H9 (cell line): ENCODE results near the gene HYAL1. TPM values are rescaled to one million over a fixed set of nuclear protein-coding genes. Genes with fewer than 3 reads are reported as not detected.

ENCODE experiments used
- DNase-seq: peaks from one replicate; pipeline ENCODE4 v3.0.0-alpha.2; 2017
- H2AFZ ChIP-seq: one replicate; pipeline ENCODE4 v1.6.1; 2013; ENCODE audit warnings: mild to moderate bottlenecking, low read length, control low read depth, moderate library complexity
- H2AK5ac ChIP-seq: 2 replicates; pipeline ENCODE4 v1.6.1; 2013; ENCODE audit warnings: low read length, control low read depth, mixed read lengths; ENCODE audit not compliant: insufficient read length
- H2BK120ac ChIP-seq: one replicate; pipeline ENCODE4 v1.6.1; 2013; ENCODE audit warnings: low read depth, mild to moderate bottlenecking, low read length, control low read depth, inconsistent platforms; ENCODE audit not compliant: poor library complexity, severe bottlenecking
- H2BK12ac ChIP-seq: 2 replicates; pipeline ENCODE4 v1.6.1; 2013; ENCODE audit warnings: low read length, control low read depth, mixed read lengths, low read depth; ENCODE audit not compliant: insufficient read length
- H2BK15ac ChIP-seq: 2 replicates; pipeline ENCODE4 v1.6.1; 2013; ENCODE audit warnings: low read depth, low read length, control low read depth
- H2BK20ac ChIP-seq: one replicate; pipeline ENCODE4 v1.6.1; 2013; ENCODE audit warnings: low read depth, mild to moderate bottlenecking, low read length, control low read depth, inconsistent platforms; ENCODE audit not compliant: poor library complexity, severe bottlenecking
- H2BK5ac ChIP-seq: 2 replicates; pipeline ENCODE4 v1.6.1; 2013; ENCODE audit warnings: low read length, control low read depth, mixed read lengths; ENCODE audit not compliant: insufficient read length
- H3K14ac ChIP-seq: 2 replicates; pipeline ENCODE4 v1.6.1; 2013; ENCODE audit warnings: low read length, control low read depth; ENCODE audit not compliant: insufficient read depth
- H3K18ac ChIP-seq: 2 replicates; pipeline ENCODE4 v1.6.1; 2013; ENCODE audit warnings: low read depth, mild to moderate bottlenecking, mixed read lengths, low read length, control low read depth; ENCODE audit not compliant: insufficient read length
- H3K23ac ChIP-seq: 2 replicates; pipeline ENCODE4 v1.6.1; 2013; ENCODE audit warnings: low read length, control low read depth, mixed read lengths, low read depth; ENCODE audit not compliant: insufficient read length
- H3K23me2 ChIP-seq: 2 replicates; pipeline ENCODE4 v1.6.1; 2013; ENCODE audit warnings: low read depth, mild to moderate bottlenecking, mixed read lengths, low read length, control low read depth; ENCODE audit not compliant: insufficient read length, poor library complexity, severe bottlenecking
- H3K27ac ChIP-seq: 2 replicates; pipeline ENCODE4 v1.5.1; 2013; ENCODE audit warnings: low read length, control low read depth, mixed read lengths, low read depth; ENCODE audit not compliant: insufficient read length
- H3K27me3 ChIP-seq: 2 replicates; pipeline ENCODE4 v1.6.1; 2013; ENCODE audit warnings: low read length, control low read depth, inconsistent platforms; ENCODE audit not compliant: insufficient read depth
- H3K4ac ChIP-seq: 2 replicates; pipeline ENCODE4 v1.6.1; 2013; ENCODE audit warnings: low read depth, mild to moderate bottlenecking, control low read depth, inconsistent platforms, low read length, moderate library complexity
- H3K4me1 ChIP-seq: 2 replicates; pipeline ENCODE4 v1.6.1; 2013; ENCODE audit warnings: low read length, control low read depth, inconsistent platforms; ENCODE audit not compliant: insufficient read depth
- H3K4me2 ChIP-seq: 2 replicates; pipeline ENCODE4 v1.6.1; 2013; ENCODE audit warnings: low read length, control low read depth, mixed read lengths; ENCODE audit not compliant: insufficient read length, insufficient read depth
- H3K56ac ChIP-seq: 2 replicates; pipeline ENCODE4 v1.6.1; 2013; ENCODE audit warnings: low read depth, mild to moderate bottlenecking, mixed read lengths, low read length, control low read depth; ENCODE audit not compliant: insufficient read length
- H3K79me1 ChIP-seq: 2 replicates; pipeline ENCODE4 v1.6.1; 2013; ENCODE audit warnings: low read depth, mild to moderate bottlenecking, moderate library complexity, low read length, control low read depth, inconsistent platforms; ENCODE audit not compliant: insufficient read depth, poor library complexity, severe bottlenecking
- H3K79me2 ChIP-seq: 2 replicates; pipeline ENCODE4 v1.6.1; 2013; ENCODE audit warnings: low read length, control low read depth, inconsistent platforms; ENCODE audit not compliant: insufficient read depth
- H3K9ac ChIP-seq: 2 replicates; pipeline ENCODE4 v1.6.1; 2013; ENCODE audit warnings: low read length, control low read depth, mixed read lengths; ENCODE audit not compliant: insufficient read length; ENCODE audit errors: extremely low read depth
- H3K9me3 ChIP-seq: one replicate; pipeline ENCODE4 v1.6.1; 2013; ENCODE audit warnings: low read depth, low read length, inconsistent platforms; ENCODE audit not compliant: control insufficient read depth
- H3T11ph ChIP-seq: one replicate; pipeline ENCODE4 v1.6.1; 2013; ENCODE audit warnings: mild to moderate bottlenecking, low read length, control low read depth, inconsistent platforms
- H4K20me1 ChIP-seq: one replicate; pipeline ENCODE4 v1.6.1; 2013; ENCODE audit not compliant: control insufficient read depth, insufficient read length, insufficient read depth
- H4K5ac ChIP-seq: 2 replicates; pipeline ENCODE4 v1.6.1; 2013; ENCODE audit warnings: low read depth, mild to moderate bottlenecking, mixed read lengths, low read length, control low read depth; ENCODE audit not compliant: insufficient read length
- H4K8ac ChIP-seq: replicated peaks from 2 replicates; pipeline ENCODE4 v1.6.1; 2013; ENCODE audit warnings: low read length, control low read depth, mixed read lengths, low read depth; ENCODE audit not compliant: insufficient read length
- H4K91ac ChIP-seq: 2 replicates; pipeline ENCODE4 v1.6.1; 2013; ENCODE audit warnings: low read depth, mild to moderate bottlenecking, moderate library complexity, mixed read lengths, low read length, control low read depth; ENCODE audit not compliant: insufficient read length
- H3K27ac Mint-ChIP-seq, 3 experiments: 2 replicates in 2 of 3; 3 replicates in 1 of 3; pipeline ENCODE4 v1.8.0; 2020 to 2021; ENCODE audit warnings: mixed read lengths in 3 of 3, mild to moderate bottlenecking in 1 of 3, moderate library complexity in 1 of 3
- H3K27me3 Mint-ChIP-seq: 2 replicates; pipeline ENCODE4 v1.8.0; 2021; ENCODE audit warnings: low read depth, mild to moderate bottlenecking, moderate library complexity, mixed read lengths
- H3K36me3 Mint-ChIP-seq, 3 experiments: 2 replicates in 2 of 3; 3 replicates in 1 of 3; pipeline ENCODE4 v1.8.0; 2020 to 2021; ENCODE audit warnings: low read depth in 3 of 3, mixed read lengths in 3 of 3; ENCODE audit not compliant: insufficient read depth in 1 of 3
- H3K4me1 Mint-ChIP-seq, 2 experiments: 2 replicates each; pipeline ENCODE4 v1.8.0; 2020; ENCODE audit warnings: mixed read lengths in 2 of 2
- H3K4me3 Mint-ChIP-seq, 2 experiments: 2 replicates in 1 of 2; 3 replicates in 1 of 2; pipeline ENCODE4 v1.8.0; 2020 to 2021; ENCODE audit warnings: mild to moderate bottlenecking in 2 of 2, mixed read lengths in 2 of 2, moderate library complexity in 1 of 2
- H3K9me3 Mint-ChIP-seq, 2 experiments: 2 replicates in 1 of 2; 3 replicates in 1 of 2; pipeline ENCODE4 v1.8.0; 2020; ENCODE audit warnings: mild to moderate bottlenecking in 2 of 2, mixed read lengths in 2 of 2, moderate library complexity in 1 of 2
- CTCF ChIP-seq: fragments of 200-600 bp; sonication (generic); conservative IDR thresholded peaks from 3 replicates; pipeline ENCODE4 v1.8.0; 2021; ENCODE audit warnings: antibody characterized with exemption, mild to moderate bottlenecking
- WGBS: extraction: QIAGEN DNeasy Blood & Tissue Kit; methylation state at CpG from one replicate; pipeline ENCODE4 v1.1.7; 2013; ENCODE audit warnings: missing lambda C conversion rate, low lambda C conversion rate, mixed read lengths; ENCODE audit not compliant: insufficient read length; ENCODE audit errors: extremely low coverage; 5-methylcytosine and 5-hydroxymethylcytosine counted together
- total RNA-seq: library from RNA; stranded (reverse); gene quantifications from 2 replicates; pipeline ENCODE4 v1.2.1, GENCODE V29; 2021

Gene HYAL1
- total RNA-seq, 1 experiment from 2014 or later: 2.0 TPM

GRCh38 chr3:50274371-50275104 is 28.8 kb downstream of the HYAL1 start:
- no peak overlapping the region for H2AK5ac ChIP-seq
- no peak overlapping the region for H2AFZ ChIP-seq
- TF ChIP-seq CTCF: peak; percentile 97
- H4K8ac ChIP-seq: no peak overlapping the region
- peaks cover 16% of the 10 kb centered on the region; the same call in 1 of the 2 replicates for H3K27me3 ChIP-seq
- H3K4me1 Mint-ChIP-seq: peaks cover 27 to 38% of the 10 kb centered on the region in 2 experiments
- no peak overlapping the region for H3K18ac ChIP-seq
- H3K27ac ChIP-seq: no peak overlapping the region
- peak overlapping the region; percentile 31 for H3K4me2 ChIP-seq
- no peak overlapping the region for H4K5ac ChIP-seq
- no peak overlapping the region for H2BK5ac ChIP-seq
- no peaks in the 10 kb centered on the region; a peak in 1 of 7 replicates for H3K36me3 Mint-ChIP-seq
- H3K9me3 ChIP-seq: no peaks in the 10 kb centered on the region
- H3K23ac ChIP-seq: no peak overlapping the region
- no peak overlapping the region for H3K27ac Mint-ChIP-seq
- H3K4ac ChIP-seq: no peak overlapping the region
- H3K4me3 Mint-ChIP-seq: peak overlapping the region; percentile 57 to 78
- H4K91ac ChIP-seq: no peak overlapping the region
- no peaks in the 10 kb centered on the region for H3K79me2 ChIP-seq
- no peak overlapping the region for H3T11ph ChIP-seq
- H3K14ac ChIP-seq: no peak overlapping the region
- peak; percentile 91 for DNase-seq
- H2BK12ac ChIP-seq: no peak overlapping the region
- no CpG with 5 or more reads among the region's 26 CpGs for WGBS
- peaks cover 59% of the 10 kb centered on the region for H3K27me3 Mint-ChIP-seq
- H3K56ac ChIP-seq: no peak overlapping the region
- H3K9me3 Mint-ChIP-seq: no peaks in the 10 kb centered on the region; a peak in 1 of 5 replicates
- no peak overlapping the region for H2BK120ac ChIP-seq
- peaks cover 10% of the 10 kb centered on the region for H3K23me2 ChIP-seq
- H2BK20ac ChIP-seq: no peak overlapping the region
- no peak overlapping the region for H2BK15ac ChIP-seq
- no peaks in the 10 kb centered on the region for H4K20me1 ChIP-seq
- H3K9ac ChIP-seq: no peak overlapping the region
- no peaks in the 10 kb centered on the region for H3K4me1 ChIP-seq
- H3K79me1 ChIP-seq: no peaks in the 10 kb centered on the region
